Vagina (tissue), 2 donors: ENCODE data around the gene SERPINH1.

Experiments
- CTCF ChIP-seq, 3 experiments: fragments of 450-650 bp in 2 of 3; fragments of 200-600 bp in 1 of 3; sonication (generic) in 1 of 3; IDR thresholded peaks; one replicate each; pipeline ENCODE4 v1.5.1; 2017 to 2019; ENCODE audit warnings: antibody characterized with exemption in 3 of 3, mild to moderate bottlenecking in 2 of 3, moderate library complexity in 2 of 3
- POLR2A ChIP-seq, 2 donors: fragments of 450-650 bp; IDR thresholded peaks; one replicate each; pipeline ENCODE4 v1.6.1; 2017; ENCODE audit warnings: antibody characterized with exemption in 2 of 2, mild to moderate bottlenecking in 2 of 2, moderate library complexity in 2 of 2
- POLR2AphosphoS5 ChIP-seq, 2 donors: sonication (generic); formaldehyde crosslinking; IDR thresholded peaks; one replicate each; pipeline ENCODE4 v1.9.0; 2017; ENCODE audit warnings: antibody characterized with exemption in 2 of 2, mild to moderate bottlenecking in 2 of 2, low read depth in 1 of 2; ENCODE audit not compliant: insufficient read depth in 1 of 2

DNA sequence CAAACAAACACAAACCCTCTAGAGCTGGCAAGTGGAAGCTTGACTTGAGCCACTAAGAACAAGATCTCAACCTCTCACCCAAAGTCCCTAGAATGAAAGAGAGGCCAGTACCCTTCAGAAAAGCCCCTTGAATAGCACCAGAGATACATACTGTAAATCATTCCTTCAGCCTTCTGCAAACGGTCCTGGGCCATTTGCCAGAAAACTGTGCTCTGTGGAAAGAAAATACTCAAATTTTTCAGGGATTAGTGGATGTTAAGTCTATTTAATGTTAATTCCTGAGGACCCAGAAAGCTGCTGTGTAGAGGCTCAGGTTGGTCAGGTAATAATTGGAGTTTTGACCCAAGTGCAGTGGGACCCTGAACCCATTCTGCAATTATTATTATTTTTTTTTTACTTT, 16.9 kb downstream of the SERPINH1 start:
- TF ChIP-seq CTCF (IDR thresholded peaks at IDR 0.05) (no peak), POLR2AphosphoS5 (IDR thresholded peaks at IDR 0.05; ENCODE audit: insufficient read depth in 1 of 2, low read depth in 1 of 2) (no peak), POLR2A (IDR thresholded peaks at IDR 0.05) (no peak)
